DOHH2 (cell line): Measurements from ENCODE around the gene TNS1.

Experiments
- H3F3A ChIP-seq: fragments of 200-600 bp; sonication (generic), shearing (Covaris generic); 2 replicates; pipeline ENCODE4 v1.6.0; 2016; ENCODE audit warnings: antibody characterized with exemption, mild to moderate bottlenecking; ENCODE audit not compliant: control insufficient read depth, insufficient read depth
- H3K27ac ChIP-seq: fragments of 200-600 bp; sonication (generic); 2 replicates; pipeline ENCODE4 v1.5.1; 2014; ENCODE audit warnings: low read depth, mild to moderate bottlenecking, low read length, moderate library complexity
- H3K27me3 ChIP-seq: fragments of 200-600 bp; sonication (generic); 2 replicates; pipeline ENCODE4 v1.6.1; 2014; ENCODE audit warnings: mild to moderate bottlenecking, low read length, mixed read lengths; ENCODE audit not compliant: control insufficient read depth
- H3K36me3 ChIP-seq: fragments of 200-600 bp; sonication (generic); 2 replicates; pipeline ENCODE4 v1.6.1; 2014; ENCODE audit warnings: mild to moderate bottlenecking, low read length, moderate library complexity, mixed read lengths; ENCODE audit not compliant: control insufficient read depth
- H3K4me1 ChIP-seq: fragments of 200-600 bp; sonication (generic); 2 replicates; pipeline ENCODE4 v1.6.1; 2014; ENCODE audit warnings: mild to moderate bottlenecking, low read length, mixed read lengths; ENCODE audit not compliant: control insufficient read depth
- H3K4me2 ChIP-seq: fragments of 200-600 bp; sonication (generic); 2 replicates; pipeline ENCODE4 v1.6.0; 2014; ENCODE audit warnings: mild to moderate bottlenecking, low read length, moderate library complexity
- H3K4me3 ChIP-seq: fragments of 200-600 bp; sonication (generic); 2 replicates; pipeline ENCODE4 v1.5.1; 2014; ENCODE audit warnings: mild to moderate bottlenecking, low read length, mixed read lengths
- H3K79me2 ChIP-seq: fragments of 200-600 bp; sonication (generic); 2 replicates; pipeline ENCODE4 v1.6.1; 2014; ENCODE audit warnings: mild to moderate bottlenecking, low read length, mixed read lengths; ENCODE audit not compliant: control insufficient read depth
- H3K9me2 ChIP-seq: fragments of 200-600 bp; sonication (generic); replicated peaks from 2 replicates; pipeline ENCODE4 v1.6.1; 2014; ENCODE audit warnings: mild to moderate bottlenecking, low read length, mixed read lengths; ENCODE audit not compliant: control insufficient read depth
- H3K9me3 ChIP-seq: fragments of 200-600 bp; sonication (generic); 2 replicates; pipeline ENCODE4 v1.6.1; 2014; ENCODE audit warnings: antibody characterized with exemption, low read length, mixed read lengths; ENCODE audit not compliant: control insufficient read depth, insufficient read depth
- H4K20me1 ChIP-seq: fragments of 200-600 bp; sonication (generic); 2 replicates; pipeline ENCODE4 v1.6.0; 2014; ENCODE audit warnings: low read depth, mild to moderate bottlenecking, antibody characterized with exemption, low read length, moderate library complexity; ENCODE audit not compliant: control insufficient read depth, insufficient read depth
- EZH2phosphoT487 ChIP-seq: fragments of 200-600 bp; sonication (generic); IDR thresholded peaks from 2 replicates; pipeline ENCODE4 v1.6.1; 2017; ENCODE audit warnings: borderline replicate concordance, mild to moderate bottlenecking, antibody characterized with exemption, low read length, moderate library complexity, mixed read lengths
- TF ChIP-seq, protein P1 (sequence below): fragments of 200-600 bp; sonication (generic); IDR thresholded peaks from one replicate; pipeline ENCODE4 v1.5.1; 2014; ENCODE audit warnings: antibody characterized with exemption, mild to moderate bottlenecking, low read depth, low read length; ENCODE audit not compliant: poor library complexity, severe bottlenecking

TNS1 gene

DNA sequence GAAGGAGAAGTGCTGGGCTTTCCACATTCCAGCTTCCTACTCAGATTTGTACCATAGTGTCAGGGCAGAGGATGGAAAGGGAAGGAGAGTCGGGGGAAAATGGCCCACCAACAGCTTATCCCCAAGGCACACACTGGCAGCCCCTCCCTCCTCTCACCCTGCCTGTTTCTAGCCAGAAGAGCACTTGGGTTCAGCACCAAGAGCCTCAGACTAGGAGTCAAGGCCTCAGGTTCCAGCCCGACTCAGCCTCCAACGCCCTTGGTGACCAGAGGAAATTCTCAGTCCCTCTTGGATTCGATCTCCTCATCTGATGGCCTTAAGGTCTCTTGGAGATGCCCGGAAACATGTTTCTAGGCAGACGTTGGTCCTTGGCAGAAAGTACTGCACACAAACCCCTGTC lies 53.9 kb downstream of the TNS1 start:
- peaks cover 3% of the 10 kb centered on the region; the same call in 1 of the 2 replicates for H3K27me3 ChIP-seq
- no peaks in the 10 kb centered on the region for H3K79me2 ChIP-seq
- TF ChIP-seq EZH2phosphoT487: no peak
- TF ChIP-seq, protein P1, sequence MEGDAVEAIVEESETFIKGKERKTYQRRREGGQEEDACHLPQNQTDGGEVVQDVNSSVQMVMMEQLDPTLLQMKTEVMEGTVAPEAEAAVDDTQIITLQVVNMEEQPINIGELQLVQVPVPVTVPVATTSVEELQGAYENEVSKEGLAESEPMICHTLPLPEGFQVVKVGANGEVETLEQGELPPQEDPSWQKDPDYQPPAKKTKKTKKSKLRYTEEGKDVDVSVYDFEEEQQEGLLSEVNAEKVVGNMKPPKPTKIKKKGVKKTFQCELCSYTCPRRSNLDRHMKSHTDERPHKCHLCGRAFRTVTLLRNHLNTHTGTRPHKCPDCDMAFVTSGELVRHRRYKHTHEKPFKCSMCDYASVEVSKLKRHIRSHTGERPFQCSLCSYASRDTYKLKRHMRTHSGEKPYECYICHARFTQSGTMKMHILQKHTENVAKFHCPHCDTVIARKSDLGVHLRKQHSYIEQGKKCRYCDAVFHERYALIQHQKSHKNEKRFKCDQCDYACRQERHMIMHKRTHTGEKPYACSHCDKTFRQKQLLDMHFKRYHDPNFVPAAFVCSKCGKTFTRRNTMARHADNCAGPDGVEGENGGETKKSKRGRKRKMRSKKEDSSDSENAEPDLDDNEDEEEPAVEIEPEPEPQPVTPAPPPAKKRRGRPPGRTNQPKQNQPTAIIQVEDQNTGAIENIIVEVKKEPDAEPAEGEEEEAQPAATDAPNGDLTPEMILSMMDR: no peak

DNA sequence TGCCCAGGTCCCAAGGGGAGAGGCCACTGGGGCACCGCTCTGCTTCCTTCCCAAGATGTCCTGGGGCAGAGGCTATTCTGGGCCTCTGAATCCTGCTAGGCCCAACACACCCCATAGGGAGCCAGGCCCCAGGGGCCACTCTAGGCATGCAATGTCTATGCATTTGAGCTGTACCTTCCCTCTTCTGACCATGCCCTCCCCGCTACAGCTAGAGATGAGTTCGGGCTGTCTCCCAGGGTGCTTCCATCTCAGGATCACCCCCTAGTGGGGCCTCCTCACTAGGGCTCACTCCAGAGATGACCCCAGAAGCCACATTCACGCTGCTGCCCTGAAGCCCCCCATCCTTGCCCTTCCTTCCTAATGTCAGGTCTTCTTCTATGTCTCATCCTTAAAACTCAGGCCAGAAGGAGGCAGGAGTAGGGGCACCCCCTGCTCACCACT lies 54.4 kb downstream of the TNS1 start:
- Histone ChIP-seq H3K36me3 (no peaks in the 10 kb centered on the region), H3K4me3 (no peak overlapping the region), H3K9me3 (no peaks in the 10 kb centered on the region), H3K4me1 (no peaks in the 10 kb centered on the region), H3K9me2 (no peaks in the 10 kb centered on the region), H3K79me2 (no peaks in the 10 kb centered on the region), H3K4me2 (no peak overlapping the region), H3K27ac (no peak overlapping the region), H4K20me1 (no peaks in the 10 kb centered on the region), H3F3A (no peaks in the 10 kb centered on the region), H3K27me3 (peaks cover 4% of the 10 kb centered on the region; the same call in 1 of the 2 replicates)
- TF ChIP-seq EZH2phosphoT487: no peak
- TF ChIP-seq, protein P1: no peak

More for the DNA sequence above, 53.9 kb downstream of the TNS1 start:
- H3K27ac ChIP-seq: no peak overlapping the region
- H3K36me3 ChIP-seq: no peaks in the 10 kb centered on the region
- no peaks in the 10 kb centered on the region for H3K9me3 ChIP-seq
- no peak overlapping the region for H3K4me2 ChIP-seq
- no peaks in the 10 kb centered on the region for H3K4me1 ChIP-seq
- no peaks in the 10 kb centered on the region for H3F3A ChIP-seq
- H3K9me2 ChIP-seq: no peaks in the 10 kb centered on the region
- H3K4me3 ChIP-seq: no peak overlapping the region
- no peaks in the 10 kb centered on the region for H4K20me1 ChIP-seq

- Histone ChIP-seq H4K20me1 (no peaks in the 10 kb centered on the region), H3K9me2 (no peaks in the 10 kb centered on the region), H3K4me3 (no peak overlapping the region), H3K27me3 (peaks cover 5% of the 10 kb centered on the region; the same call in 1 of the 2 replicates), H3K79me2 (no peaks in the 10 kb centered on the region), H3F3A (no peaks in the 10 kb centered on the region), H3K36me3 (no peaks in the 10 kb centered on the region), H3K4me1 (no peaks in the 10 kb centered on the region), H3K4me2 (no peak overlapping the region), H3K9me3 (no peaks in the 10 kb centered on the region), H3K27ac (no peak overlapping the region)
- TF ChIP-seq, protein P1: no peak
- no peak for TF ChIP-seq EZH2phosphoT487
Measured at GRCh38 chr2:217947383-217948350, 55.1 kb downstream of the TNS1 start.
